ENCODE data around the gene SPIRE2.
A peak's percentile ranks its signal among the peaks of the same experiment; 100 is the strongest.

SPIRE2 gene

DNA sequence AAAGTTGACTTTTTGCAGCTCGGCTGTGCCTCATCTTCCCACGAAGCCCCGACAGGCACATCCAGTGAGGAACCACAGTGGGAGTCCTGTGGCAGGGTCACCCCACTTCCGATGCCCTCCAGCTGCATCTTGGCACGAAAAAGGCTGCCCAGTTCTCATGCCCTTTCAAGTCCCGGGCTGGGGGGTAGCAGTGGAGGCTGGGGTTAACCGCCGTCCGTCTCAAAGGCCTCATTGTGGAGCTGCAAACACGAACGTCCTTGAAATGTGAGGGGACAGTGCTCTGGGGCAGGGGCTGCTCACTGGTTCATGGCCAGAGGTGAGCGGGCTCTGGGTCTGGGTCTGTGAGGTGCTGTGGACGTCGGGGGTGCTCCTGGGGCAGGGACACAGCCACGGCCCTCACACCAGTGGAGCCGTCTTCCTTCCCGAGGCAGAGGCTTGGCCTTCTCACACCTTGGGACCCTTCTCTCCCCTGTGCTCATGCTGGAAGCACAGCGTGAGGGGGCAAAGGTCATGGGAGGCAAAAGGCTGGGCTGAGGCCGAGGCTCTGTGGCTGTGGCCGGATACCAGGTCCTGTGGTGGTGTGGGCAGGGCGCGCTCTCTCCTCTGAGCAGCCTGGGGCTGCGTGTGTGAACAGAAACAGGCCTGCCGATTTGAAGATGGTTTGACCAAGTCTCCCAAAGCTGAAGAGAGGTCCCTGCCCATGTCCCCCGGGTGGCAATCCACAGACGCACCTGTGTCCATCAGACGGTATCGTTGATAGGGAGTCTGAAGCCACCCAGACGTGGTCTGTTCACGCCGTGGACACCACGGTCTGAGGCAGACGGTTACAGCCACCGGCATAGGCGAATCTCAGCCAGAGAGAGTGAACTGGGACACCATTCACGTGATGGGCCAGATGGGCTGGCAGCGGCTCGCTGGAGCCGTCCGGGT, 87.3 kb downstream of the SPIRE2 start:
- DNase-seq = no peak

GRCh38 chr16:89917773-89918452, 89.6 kb downstream of the SPIRE2 start:
- DNase-seq = peak; percentile 81 to 85

GRCh38 chr16:89918453-89919347, 90.4 kb downstream of the SPIRE2 start, which contains the start of gene MC1R:
Gene MC1R, plus strand, starts transcription at chr16:89918862. Its CDS starts 397 bp downstream, at chr16:89919259.
- DNase-seq = peak in 1 of 2 experiments; percentile 22

DNA sequence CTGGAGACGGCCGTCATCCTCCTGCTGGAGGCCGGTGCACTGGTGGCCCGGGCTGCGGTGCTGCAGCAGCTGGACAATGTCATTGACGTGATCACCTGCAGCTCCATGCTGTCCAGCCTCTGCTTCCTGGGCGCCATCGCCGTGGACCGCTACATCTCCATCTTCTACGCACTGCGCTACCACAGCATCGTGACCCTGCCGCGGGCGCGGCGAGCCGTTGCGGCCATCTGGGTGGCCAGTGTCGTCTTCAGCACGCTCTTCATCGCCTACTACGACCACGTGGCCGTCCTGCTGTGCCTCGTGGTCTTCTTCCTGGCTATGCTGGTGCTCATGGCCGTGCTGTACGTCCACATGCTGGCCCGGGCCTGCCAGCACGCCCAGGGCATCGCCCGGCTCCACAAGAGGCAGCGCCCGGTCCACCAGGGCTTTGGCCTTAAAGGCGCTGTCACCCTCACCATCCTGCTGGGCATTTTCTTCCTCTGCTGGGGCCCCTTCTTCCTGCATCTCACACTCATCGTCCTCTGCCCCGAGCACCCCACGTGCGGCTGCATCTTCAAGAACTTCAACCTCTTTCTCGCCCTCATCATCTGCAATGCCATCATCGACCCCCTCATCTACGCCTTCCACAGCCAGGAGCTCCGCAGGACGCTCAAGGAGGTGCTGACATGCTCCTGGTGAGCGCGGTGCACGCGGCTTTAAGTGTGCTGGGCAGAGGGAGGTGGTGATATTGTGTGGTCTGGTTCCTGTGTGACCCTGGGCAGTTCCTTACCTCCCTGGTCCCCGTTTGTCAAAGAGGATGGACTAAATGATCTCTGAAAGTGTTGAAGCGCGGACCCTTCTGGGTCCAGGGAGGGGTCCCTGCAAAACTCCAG, 91.5 kb downstream of the SPIRE2 start:
- no peak for DNase-seq

GRCh38 chr16:89920723-89921122, 92.4 kb downstream of the SPIRE2 start:
- DNase-seq = no peak

All from activated CD4-positive, alpha-beta T cell treated with anti-CD3 and anti-CD28 coated beads, Interleukin-2, amount 50 U/mL, for 48 hours (primary cell).